Activated T-cell treated with anti-CD3 and anti-CD28 coated beads for 48 hours (primary cell): ENCODE results near the gene TRIAP1.
"Not testable (repeated sequence)": the region's sequence is repeated elsewhere in the genome, so short reads cannot be mapped to it uniquely, and the experiment has no call there.

Source experiments
- DNase-seq: peaks from one replicate; pipeline ENCODE4 v3.0.0-alpha.2; 2020; ENCODE audit warnings: low read depth

Gene TRIAP1

GRCh38 chr12:120468821-120469449 lies 22.8 kb upstream of the TRIAP1 start:
- peak; percentile 4 for DNase-seq

- DNase-seq: peak; percentile 12
These were observed 22.2 kb upstream of the TRIAP1 start for GRCh38 chr12:120468325-120468820.

- DNase-seq: no peak
These were observed 21.3 kb upstream of the TRIAP1 start for GRCh38 chr12:120467439-120467838.

DNA sequence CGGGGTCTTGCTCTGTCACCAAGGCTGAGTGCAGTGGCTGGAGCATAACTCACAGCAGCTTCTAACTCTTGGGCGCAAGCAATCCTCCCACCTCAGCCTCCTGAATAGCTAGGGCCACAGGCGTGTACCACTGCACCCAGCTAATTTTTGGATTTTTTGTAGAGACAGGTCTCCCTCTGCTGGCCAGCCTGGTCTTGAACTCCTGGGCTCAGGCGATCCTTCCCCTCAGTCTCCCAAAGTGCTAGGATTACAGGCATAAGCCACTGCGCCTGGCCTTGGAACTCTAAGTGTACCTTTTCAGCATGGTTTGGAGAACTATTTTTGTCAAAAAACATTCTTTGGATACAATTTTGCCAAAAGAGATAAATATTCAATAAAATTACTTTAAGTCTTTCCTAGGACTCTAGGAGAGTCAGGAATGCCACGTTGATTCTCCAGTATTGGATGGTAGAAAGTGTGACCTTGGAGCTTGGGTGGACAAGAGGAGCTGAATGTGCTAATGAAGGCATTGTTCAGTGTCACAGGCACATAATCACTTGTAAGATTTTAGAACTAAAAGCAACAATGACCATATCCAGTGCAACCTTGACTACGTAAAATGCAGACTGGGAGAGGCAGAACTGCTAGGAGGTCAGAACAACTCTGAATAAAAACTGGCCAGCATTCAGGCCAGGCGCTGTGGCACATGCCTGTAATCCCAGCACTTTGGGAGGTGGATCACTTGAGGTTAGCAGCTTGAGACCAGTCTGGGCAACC lies 20.6 kb upstream of the TRIAP1 start:
- DNase-seq: peak; percentile 39

DNA sequence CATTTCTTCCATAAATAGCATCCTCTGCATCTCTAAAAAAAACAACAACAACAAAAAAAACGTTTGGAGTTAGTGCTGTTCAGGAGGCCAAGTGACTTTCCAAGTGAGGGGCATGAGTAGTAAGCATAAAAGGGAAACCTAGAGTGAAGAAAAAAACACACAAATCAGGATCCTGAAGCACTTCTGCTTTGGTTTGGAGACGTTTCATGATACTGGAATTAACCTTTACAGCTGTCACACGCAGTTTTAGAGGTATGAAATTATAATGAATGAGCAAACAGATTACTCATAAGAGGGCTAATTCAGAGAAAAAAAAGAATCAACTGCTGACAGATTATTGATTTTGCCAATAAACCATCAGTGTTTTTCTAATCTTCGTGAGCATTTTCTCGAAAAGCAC lies 19.6 kb upstream of the TRIAP1 start:
- no peak for DNase-seq

DNA sequence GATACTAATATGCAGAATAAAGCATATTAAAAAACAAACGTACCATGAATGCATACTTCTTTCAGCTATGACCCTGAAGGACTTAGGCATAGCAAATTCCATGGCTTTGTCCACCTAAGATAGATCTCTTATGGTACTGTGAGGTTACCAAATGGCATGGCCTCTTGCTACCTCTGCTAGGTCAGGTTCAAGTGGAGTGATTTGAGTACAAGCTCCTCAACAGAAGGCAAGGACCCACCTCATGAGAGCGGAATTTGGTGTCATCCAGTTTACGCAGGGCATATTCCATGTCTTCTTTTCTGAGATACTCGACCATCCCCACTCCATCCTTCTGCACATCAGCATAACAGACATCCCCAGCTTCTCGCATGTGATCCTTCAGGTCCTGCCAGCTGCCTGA lies 17.5 kb upstream of the TRIAP1 start:
- no peak for DNase-seq

- DNase-seq: no peak
These were observed 16.0 kb upstream of the TRIAP1 start for GRCh38 chr12:120462099-120462640.

GRCh38 chr12:120460157-120460556 lies 14.0 kb upstream of the TRIAP1 start:
- no peak for DNase-seq

GRCh38 chr12:120457133-120457532 lies 10.9 kb upstream of the TRIAP1 start:
- no peak for DNase-seq

DNA sequence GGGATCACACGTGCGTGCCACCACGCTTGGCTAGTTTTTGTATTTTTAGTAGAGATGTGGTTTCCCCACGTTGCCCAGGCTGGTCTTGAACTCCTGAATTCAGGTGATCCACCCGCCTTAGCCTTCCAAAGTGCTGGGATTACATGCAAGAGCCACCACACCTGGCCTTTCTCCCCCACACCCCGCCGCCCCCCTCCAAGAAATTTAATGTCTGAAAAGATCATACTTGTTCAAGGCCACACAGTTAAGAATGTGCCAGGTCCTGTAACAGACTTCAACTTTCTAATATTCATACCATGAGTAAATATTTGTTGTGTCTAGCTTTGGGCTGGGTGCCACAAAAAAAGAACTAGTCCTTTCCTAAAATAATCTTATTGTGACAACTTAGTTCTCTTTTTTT lies 9.1 kb upstream of the TRIAP1 start:
- no peak for DNase-seq

- no peak for DNase-seq
These were observed 7.8 kb upstream of the TRIAP1 start for GRCh38 chr12:120453977-120454376.

- no peak for DNase-seq
These were observed 7.0 kb upstream of the TRIAP1 start for GRCh38 chr12:120453060-120453750.

DNA sequence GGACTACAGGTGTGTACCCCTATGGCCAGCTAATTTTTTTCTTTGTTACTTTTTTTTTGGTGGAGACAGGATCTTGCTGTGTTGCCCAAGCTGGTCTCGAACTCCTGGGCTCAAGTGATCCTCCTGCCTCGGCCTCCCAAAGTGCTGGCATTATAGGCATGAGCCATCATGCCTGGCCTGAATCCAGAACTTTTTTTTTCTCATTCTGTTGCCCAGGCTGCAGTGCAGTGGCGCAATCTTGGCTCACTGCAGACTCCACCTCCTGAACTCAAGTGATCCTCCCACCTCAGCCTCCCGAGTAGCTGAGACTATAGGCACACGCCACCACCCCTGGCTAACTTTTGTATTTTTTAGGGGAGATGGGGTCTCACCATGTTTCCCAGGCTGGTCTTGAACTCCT lies 6.3 kb upstream of the TRIAP1 start:
- DNase-seq: not testable (repeated sequence)

- DNase-seq: no peak
These were observed 1.8 kb upstream of the TRIAP1 start for GRCh38 chr12:120447992-120448391.

GRCh38 chr12:120446844-120447178 lies 627 bp upstream of the TRIAP1 start:
- not testable (repeated sequence) for DNase-seq

- no peak for DNase-seq
These were observed 1.5 kb downstream of the TRIAP1 start for GRCh38 chr12:120444676-120445075.

GRCh38 chr12:120439646-120440247 lies 6.4 kb downstream of the TRIAP1 start:
- peak; percentile 63 for DNase-seq

GRCh38 chr12:120438495-120439198 lies 7.5 kb downstream of the TRIAP1 start:
- no peak for DNase-seq

DNA sequence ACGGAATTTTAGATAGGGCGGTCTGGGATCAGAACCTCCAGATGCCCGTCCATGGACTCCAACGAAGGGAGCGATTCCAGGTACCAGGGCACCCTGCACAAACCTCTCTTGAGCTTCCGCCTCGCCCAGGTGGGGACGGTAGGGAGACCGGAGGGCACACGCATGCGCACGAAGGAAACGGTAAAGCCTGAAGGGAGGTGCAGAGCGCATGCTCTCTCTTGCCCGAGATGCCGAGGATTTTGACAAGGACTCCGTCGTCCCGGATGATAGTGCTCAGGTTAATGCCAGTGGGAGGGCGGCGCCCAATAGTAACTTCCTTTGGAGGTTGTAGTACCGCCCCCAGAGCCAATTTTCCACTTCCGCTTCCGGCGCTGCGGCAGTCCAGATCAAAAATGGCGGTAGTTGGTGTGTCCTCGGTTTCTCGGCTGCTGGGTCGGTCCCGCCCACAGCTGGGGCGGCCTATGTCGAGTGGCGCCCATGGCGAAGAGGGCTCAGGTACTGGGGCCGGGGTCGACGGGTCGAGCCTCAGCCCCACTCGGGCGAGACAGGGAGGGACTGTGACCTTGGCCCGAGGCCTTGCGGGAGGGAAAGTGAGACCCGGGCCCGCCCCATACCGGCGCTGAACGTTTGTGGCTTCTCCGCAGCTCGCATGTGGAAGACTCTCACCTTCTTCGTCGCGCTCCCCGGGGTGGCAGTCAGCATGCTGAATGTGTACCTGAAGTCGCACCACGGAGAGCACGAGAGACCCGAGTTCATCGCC lies 8.3 kb downstream of the TRIAP1 start, which contains the start of gene COX6A1:
COX6A1 (plus strand) TSS at position 379 of the 760 bp plus-strand sequence; CDS start at position 393, 14 bp downstream.
- peak; percentile 96 for DNase-seq

DNA sequence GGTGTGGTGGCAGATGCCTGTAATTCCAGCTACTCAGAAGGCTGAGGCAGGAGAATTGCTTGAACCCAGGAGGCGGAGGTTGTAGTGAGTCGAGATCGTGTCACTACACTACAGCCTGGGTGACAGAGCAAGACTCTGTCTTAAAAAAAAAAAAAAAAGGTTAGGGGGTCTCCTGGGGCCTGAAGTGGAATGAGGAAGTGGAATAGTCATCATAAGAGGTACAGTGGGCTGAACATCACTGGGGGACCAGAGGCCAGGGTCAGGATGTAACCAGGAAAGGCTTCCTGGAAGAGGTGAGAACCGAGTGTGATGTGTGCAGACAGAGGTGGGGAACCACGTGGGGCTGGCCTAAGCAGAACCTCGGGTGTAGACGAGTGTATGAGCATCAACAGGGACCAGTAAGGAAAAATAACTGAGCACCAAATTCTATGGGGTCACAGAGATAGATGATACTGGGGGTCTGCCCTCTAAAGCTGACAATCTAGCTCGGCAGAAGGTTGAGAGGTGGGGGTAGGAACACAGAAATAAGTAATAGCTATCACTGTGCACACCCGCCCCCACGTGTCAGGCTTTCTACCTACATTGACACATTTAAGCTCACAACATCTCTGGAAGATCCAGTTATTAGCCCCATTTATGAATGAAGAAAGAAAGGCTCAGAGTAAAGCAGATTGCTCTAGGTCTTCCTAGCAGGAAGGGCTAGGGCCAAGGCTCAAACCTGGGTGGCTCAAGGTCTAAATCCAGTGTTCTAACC lies 13.2 kb downstream of the TRIAP1 start:
- no peak for DNase-seq
